SK-N-MC (cell line): ENCODE results near the gene CTNNA3.

Experiments used
- DNase-seq: peaks from one replicate; pipeline ENCODE4 v3.0.0-alpha.2; 2011; ENCODE audit warnings: low read depth, low spot score
- H3K27ac ChIP-seq: fragments of 200-600 bp; sonication (generic); 2 replicates; pipeline ENCODE4 v1.5.1; 2016; ENCODE audit warnings: mixed run types
- H3K36me3 ChIP-seq: fragments of 200-600 bp; sonication (generic); 2 replicates; pipeline ENCODE4 v1.6.1; 2017; ENCODE audit warnings: antibody characterized with exemption, low read length, mixed read lengths; ENCODE audit not compliant: insufficient read depth
- H3K4me3 ChIP-seq: fragments of 200-600 bp; sonication (generic); 2 replicates; pipeline ENCODE4 v1.5.1; 2016
- H3K9ac ChIP-seq: fragments of 200-600 bp; sonication (generic); 2 replicates; pipeline ENCODE4 v1.8.0; 2017; ENCODE audit warnings: mixed run types, mixed read lengths; ENCODE audit not compliant: insufficient read length
- H3K9me3 ChIP-seq: fragments of 200-600 bp; sonication (generic); 2 replicates; pipeline ENCODE4 v1.6.1; 2017; ENCODE audit warnings: low read depth, mild to moderate bottlenecking, antibody characterized with exemption, low read length, moderate library complexity, mixed read lengths
- EZH2 ChIP-seq: fragments of 200-600 bp; sonication (generic); IDR thresholded peaks from one replicate; pipeline ENCODE4 v1.6.1; 2017; ENCODE audit warnings: antibody characterized with exemption
- FOXP2 ChIP-seq: optimal IDR thresholded peaks from 2 replicates; pipeline ENCODE3; 2011; ENCODE audit warnings: mild to moderate bottlenecking, moderate library complexity; ENCODE audit not compliant: insufficient read depth; ENCODE audit errors: extremely low read length, control extremely low read depth
- POLR2AphosphoS5 ChIP-seq: IDR thresholded peaks from 2 replicates; pipeline ENCODE4 v1.6.1; 2012; ENCODE audit warnings: mild to moderate bottlenecking, low read depth, low read length, borderline replicate concordance

Gene CTNNA3

GRCh38 chr10:66292922-66293321 lies 1403.1 kb downstream of the CTNNA3 start:
- no peak for DNase-seq
- Histone ChIP-seq H3K9me3 (no peaks in the 10 kb centered on the region), H3K9ac (no peak overlapping the region), H3K36me3 (no peaks in the 10 kb centered on the region), H3K4me3 (no peak overlapping the region), H3K27ac (no peak overlapping the region)
- no peak for TF ChIP-seq POLR2AphosphoS5
- TF ChIP-seq FOXP2: no peak
- no peak for TF ChIP-seq EZH2

- Histone ChIP-seq H3K36me3 (no peaks in the 10 kb centered on the region), H3K4me3 (no peak overlapping the region), H3K27ac (no peak overlapping the region), H3K9ac (no peak overlapping the region), H3K9me3 (no peaks in the 10 kb centered on the region)
- DNase-seq: no peak
- TF ChIP-seq POLR2AphosphoS5 (no peak), EZH2 (no peak), FOXP2 (no peak)
Observed at GRCh38 chr10:66292456-66292855, 1403.5 kb downstream of the CTNNA3 start.

GRCh38 chr10:66291133-66291532 lies 1404.9 kb downstream of the CTNNA3 start:
- H3K4me3 ChIP-seq: no peak overlapping the region
- H3K9me3 ChIP-seq: no peaks in the 10 kb centered on the region
- DNase-seq: no peak
- no peak for TF ChIP-seq POLR2AphosphoS5
- TF ChIP-seq FOXP2: no peak
- TF ChIP-seq EZH2: no peak
- H3K36me3 ChIP-seq: no peaks in the 10 kb centered on the region
- H3K9ac ChIP-seq: no peak overlapping the region
- H3K27ac ChIP-seq: no peak overlapping the region

- DNase-seq: no peak
- TF ChIP-seq EZH2 (no peak), FOXP2 (no peak), POLR2AphosphoS5 (no peak)
- H3K4me3 ChIP-seq: no peak overlapping the region
- H3K27ac ChIP-seq: no peak overlapping the region
- no peak overlapping the region for H3K9ac ChIP-seq
- no peaks in the 10 kb centered on the region for H3K36me3 ChIP-seq
- H3K9me3 ChIP-seq: no peaks in the 10 kb centered on the region
Observed at GRCh38 chr10:66284621-66285020, 1411.4 kb downstream of the CTNNA3 start.

GRCh38 chr10:66283874-66284464 lies 1412.0 kb downstream of the CTNNA3 start:
- no peak overlapping the region for H3K4me3 ChIP-seq
- H3K9me3 ChIP-seq: no peaks in the 10 kb centered on the region
- no peak for DNase-seq
- no peak overlapping the region for H3K9ac ChIP-seq
- no peak for TF ChIP-seq POLR2AphosphoS5
- TF ChIP-seq FOXP2: no peak
- H3K36me3 ChIP-seq: no peaks in the 10 kb centered on the region
- no peak overlapping the region for H3K27ac ChIP-seq

- DNase-seq: no peak
- Histone ChIP-seq H3K9ac (no peak overlapping the region), H3K9me3 (no peaks in the 10 kb centered on the region), H3K36me3 (no peaks in the 10 kb centered on the region), H3K27ac (no peak overlapping the region), H3K4me3 (no peak overlapping the region)
- TF ChIP-seq EZH2 (no peak), POLR2AphosphoS5 (no peak), FOXP2 (no peak)
Observed at GRCh38 chr10:66283064-66283463, 1412.9 kb downstream of the CTNNA3 start.

- no peak for DNase-seq
- H3K9ac ChIP-seq: no peak overlapping the region
- TF ChIP-seq POLR2AphosphoS5 (no peak), FOXP2 (no peak)
- no peaks in the 10 kb centered on the region for H3K36me3 ChIP-seq
- no peaks in the 10 kb centered on the region for H3K9me3 ChIP-seq
- H3K4me3 ChIP-seq: no peak overlapping the region
- no peak overlapping the region for H3K27ac ChIP-seq
Observed at GRCh38 chr10:66281327-66281726, 1414.7 kb downstream of the CTNNA3 start.

- Histone ChIP-seq H3K9ac (no peak overlapping the region), H3K27ac (no peak overlapping the region), H3K4me3 (no peak overlapping the region), H3K36me3 (no peaks in the 10 kb centered on the region), H3K9me3 (no peaks in the 10 kb centered on the region)
- no peak for TF ChIP-seq EZH2
- TF ChIP-seq FOXP2: no peak
- no peak for TF ChIP-seq POLR2AphosphoS5
- DNase-seq: no peak
Observed at GRCh38 chr10:66277481-66277880, 1418.5 kb downstream of the CTNNA3 start.

GRCh38 chr10:66273966-66274519 lies 1422.0 kb downstream of the CTNNA3 start:
- Histone ChIP-seq H3K9ac (no peak overlapping the region), H3K9me3 (no peaks in the 10 kb centered on the region), H3K4me3 (no peak overlapping the region), H3K27ac (no peak overlapping the region), H3K36me3 (no peaks in the 10 kb centered on the region)
- no peak for DNase-seq
- TF ChIP-seq POLR2AphosphoS5 (no peak), FOXP2 (no peak), EZH2 (no peak)
